H1 (cell line): ENCODE data around the gene PSMB5. TPM values are rescaled to one million over a fixed set of nuclear protein-coding genes. Genes with fewer than 3 reads are reported as not detected.

ENCODE experiments used
- CTCF ChIA-PET: fragments of 300-600 bp; sonication (Branson Sonifier 250); formaldehyde crosslinking; loops from one replicate; lab custom pipeline; 2021; ENCODE audit not compliant: partially characterized antibody; lab: Charles Lee
- POLR2A ChIA-PET: fragments of 300-600 bp; sonication (Branson Sonifier 250); formaldehyde crosslinking; loops from one replicate; lab custom pipeline; 2021; ENCODE audit warnings: inconsistent platforms; ENCODE audit not compliant: partially characterized antibody; lab: Charles Lee
- DNase-seq, 2 experiments: peaks; one replicate each; pipeline versions ENCODE4 v3.0.0 to v3.0.0-alpha.2; 2010 to 2022; ENCODE audit warnings: low spot score in 2 of 2, low read depth in 1 of 2, mixed read lengths in 1 of 2
- FAIRE-seq: peaks from 2 replicates; lab custom pipeline; 2011; peaks lifted over from hg19 to GRCh38; lab: Jason Lieb, UNC
- H2AFZ ChIP-seq: 2 replicates; pipeline ENCODE4 v1.8.1; 2012; ENCODE audit warnings: low read length, inconsistent platforms
- H2AK5ac ChIP-seq: 2 replicates; pipeline ENCODE4 v1.6.1; 2013; ENCODE audit warnings: low read depth, low read length
- H2BK120ac ChIP-seq: replicated peaks from 2 replicates; pipeline ENCODE3; 2013; ENCODE audit warnings: low read depth, low read length, inconsistent platforms
- H2BK12ac ChIP-seq: 2 replicates; pipeline ENCODE4 v1.6.1; 2013; ENCODE audit warnings: low read depth, low read length
- H2BK15ac ChIP-seq: 2 replicates; pipeline ENCODE4 v1.6.1; 2013; ENCODE audit warnings: low read length
- H2BK20ac ChIP-seq: 2 replicates; pipeline ENCODE4 v1.6.1; 2013; ENCODE audit warnings: low read length
- H2BK5ac ChIP-seq: 2 replicates; pipeline ENCODE4 v1.6.1; 2013; ENCODE audit warnings: low read depth, low read length
- H3K14ac ChIP-seq: 2 replicates; pipeline ENCODE4 v1.6.1; 2013; ENCODE audit warnings: inconsistent platforms; ENCODE audit not compliant: insufficient read length
- H3K18ac ChIP-seq: 2 replicates; pipeline ENCODE4 v1.6.1; 2013; ENCODE audit warnings: low read length; ENCODE audit errors: extremely low read depth
- H3K23ac ChIP-seq: 2 replicates; pipeline ENCODE4 v1.6.1; 2013; ENCODE audit warnings: inconsistent platforms; ENCODE audit not compliant: insufficient read length
- H3K23me2 ChIP-seq: 2 replicates; pipeline ENCODE4 v1.6.1; 2013; ENCODE audit warnings: low read depth, low read length
- H3K27ac ChIP-seq: 2 replicates; pipeline ENCODE4 v1.6.1; 2011; ENCODE audit warnings: low read depth, low read length, inconsistent platforms
- H3K27me3 ChIP-seq, 4 experiments: replicated peaks in 1 of 4; 1 replicate in 1 of 4; 2 replicates in 3 of 4; pipeline versions ENCODE4 v1.6.1 to v1.8.1; 2011 to 2013; ENCODE audit warnings: low read length in 3 of 4, mild to moderate bottlenecking in 3 of 4, inconsistent platforms in 2 of 4, mixed read lengths in 2 of 4, moderate library complexity in 1 of 4; ENCODE audit not compliant: control insufficient read depth in 3 of 4, insufficient read depth in 3 of 4; ENCODE audit errors: extremely low read depth in 1 of 4
- H3K36me3 ChIP-seq, 4 experiments: 2 replicates each; pipeline versions ENCODE4 v1.6.1 to v1.8.1; 2011 to 2013; ENCODE audit warnings: mild to moderate bottlenecking in 4 of 4, low read length in 3 of 4, moderate library complexity in 2 of 4, control low read depth in 1 of 4, inconsistent platforms in 1 of 4; ENCODE audit not compliant: insufficient read depth in 4 of 4, control insufficient read depth in 2 of 4
- H3K4ac ChIP-seq: replicated peaks from 2 replicates; pipeline ENCODE3; 2013; ENCODE audit warnings: low read length, low read depth, mixed read lengths, inconsistent platforms; ENCODE audit not compliant: insufficient read length
- H3K4me1 ChIP-seq, 4 experiments: replicated peaks in 1 of 4; 1 replicate in 1 of 4; 2 replicates in 3 of 4; pipeline versions ENCODE4 v1.6.1 to v1.8.1; 2011 to 2013; ENCODE audit warnings: low read length in 3 of 4, inconsistent platforms in 2 of 4, mixed read lengths in 1 of 4; ENCODE audit not compliant: insufficient read depth in 4 of 4, control insufficient read depth in 3 of 4
- H3K4me2 ChIP-seq, 2 experiments: 2 replicates each; pipeline versions ENCODE4 v1.6.1 to v1.8.1; 2011 to 2013; ENCODE audit warnings: low read depth in 2 of 2, low read length in 2 of 2, control low read depth in 1 of 2, inconsistent platforms in 1 of 2, mild to moderate bottlenecking in 1 of 2; ENCODE audit not compliant: insufficient read depth in 1 of 2
- H3K4me3 ChIP-seq, 4 experiments: fragments of 200-600, 300-600 bp in 1 of 4; sonication (generic), shearing (Covaris generic), sonication (Bioruptor Twin) in 1 of 4; 2 replicates each; pipeline versions ENCODE4 v1.5.1 to v1.8.1; 2011 to 2016; ENCODE audit warnings: low read length in 4 of 4, low read depth in 3 of 4, control low read depth in 2 of 4, inconsistent platforms in 2 of 4, mild to moderate bottlenecking in 2 of 4, mixed read lengths in 1 of 4, moderate library complexity in 1 of 4; ENCODE audit not compliant: insufficient read depth in 2 of 4; ENCODE audit errors: extremely low read depth in 1 of 4
- H3K56ac ChIP-seq: replicated peaks from 2 replicates; pipeline ENCODE3; 2013; ENCODE audit warnings: low read depth, mild to moderate bottlenecking, mixed read lengths, low read length, inconsistent platforms; ENCODE audit not compliant: insufficient read length
- H3K79me1 ChIP-seq: 2 replicates; pipeline ENCODE4 v1.6.1; 2013; ENCODE audit warnings: low read depth, low read length, control low read depth
- H3K79me2 ChIP-seq, 2 experiments: 2 replicates each; pipeline versions ENCODE4 v1.6.1 to v1.8.1; 2012 to 2013; ENCODE audit warnings: low read length in 2 of 2, mild to moderate bottlenecking in 2 of 2, inconsistent platforms in 1 of 2; ENCODE audit not compliant: insufficient read depth in 2 of 2, control insufficient read depth in 1 of 2
- H3K9ac ChIP-seq, 4 experiments: replicated peaks in 1 of 4; 1 replicate in 1 of 4; 2 replicates in 3 of 4; pipeline versions ENCODE4 v1.6.1 to v1.8.1; 2011 to 2013; ENCODE audit warnings: low read depth in 3 of 4, low read length in 3 of 4, control low read depth in 2 of 4, mild to moderate bottlenecking in 2 of 4, moderate library complexity in 2 of 4, inconsistent platforms in 1 of 4; ENCODE audit errors: extremely low read depth in 1 of 4
- H3K9me3 ChIP-seq, 2 experiments: 2 replicates each; pipeline versions ENCODE4 v1.6.1 to v1.8.1; 2012 to 2013; ENCODE audit warnings: mild to moderate bottlenecking in 2 of 2, moderate library complexity in 2 of 2, control low read depth in 1 of 2, inconsistent platforms in 1 of 2, low read depth in 1 of 2, low read length in 1 of 2, mixed read lengths in 1 of 2; ENCODE audit not compliant: insufficient read depth in 2 of 2
- H4K20me1 ChIP-seq, 2 experiments: replicated peaks in 1 of 2; 2 replicates each; pipeline versions ENCODE3 to v1.8.1; 2011 to 2013; ENCODE audit warnings: inconsistent platforms in 2 of 2, low read length in 2 of 2, mild to moderate bottlenecking in 1 of 2; ENCODE audit not compliant: insufficient read depth in 2 of 2, control insufficient read depth in 1 of 2
- H4K5ac ChIP-seq: 2 replicates; pipeline ENCODE4 v1.6.1; 2013; ENCODE audit warnings: low read length, low read depth, mixed read lengths, inconsistent platforms; ENCODE audit not compliant: insufficient read length
- H4K8ac ChIP-seq: 2 replicates; pipeline ENCODE4 v1.8.0; 2013; ENCODE audit warnings: mild to moderate bottlenecking, moderate library complexity, low read length, inconsistent platforms; ENCODE audit not compliant: insufficient read depth; ENCODE audit errors: extremely low read depth
- H4K91ac ChIP-seq: replicated peaks from 2 replicates; pipeline ENCODE3; 2013; ENCODE audit warnings: low read length, mixed read lengths, inconsistent platforms; ENCODE audit not compliant: insufficient read length
- ATF3 ChIP-seq: IDR thresholded peaks from 2 replicates; pipeline ENCODE4 v1.6.1; 2011; ENCODE audit warnings: low read depth, mild to moderate bottlenecking, low read length; ENCODE audit not compliant: insufficient read depth
- BCL11A ChIP-seq, 2 experiments: IDR thresholded peaks; one replicate each; pipeline ENCODE4 v1.6.1; 2011; ENCODE audit warnings: low read depth in 2 of 2, low read length in 2 of 2, mild to moderate bottlenecking in 2 of 2
- BRCA1 ChIP-seq: IDR thresholded peaks from 2 replicates; pipeline ENCODE4 v1.6.1; 2012; ENCODE audit warnings: low read depth, low read length, improper control_type of control experiment
- E2F6 ChIP-seq: IDR thresholded peaks from 2 replicates; pipeline ENCODE4 v1.6.1; 2012; ENCODE audit warnings: inconsistent platforms
- EGR1 ChIP-seq: IDR thresholded peaks from 2 replicates; pipeline ENCODE4 v1.6.1; 2011; ENCODE audit warnings: low read depth, low read length, borderline replicate concordance
- FOSL1 ChIP-seq: IDR thresholded peaks from 2 replicates; pipeline ENCODE4 v1.6.1; 2011; ENCODE audit warnings: mild to moderate bottlenecking, low read depth, low read length, moderate library complexity; ENCODE audit not compliant: insufficient read depth
- KDM5A ChIP-seq: fragments of 200-600 bp; IDR thresholded peaks from 2 replicates; pipeline ENCODE4 v1.7.1; 2012; ENCODE audit warnings: mild to moderate bottlenecking, low read length, inconsistent platforms, mixed read lengths
- NANOG ChIP-seq: IDR thresholded peaks from 2 replicates; pipeline ENCODE4 v1.6.1; 2011; ENCODE audit warnings: low read length, low read depth, mild to moderate bottlenecking, inconsistent platforms; ENCODE audit not compliant: insufficient read depth, poor library complexity, severe bottlenecking
- RBBP5 ChIP-seq: IDR thresholded peaks from 2 replicates; pipeline ENCODE4 v1.7.1; 2012; ENCODE audit warnings: low read depth, mild to moderate bottlenecking, inconsistent platforms, low read length, moderate library complexity, borderline replicate concordance
- TAF1 ChIP-seq: IDR thresholded peaks from 2 replicates; pipeline ENCODE4 v1.6.1; 2011; ENCODE audit warnings: mild to moderate bottlenecking, low read depth, low read length
- TAF7 ChIP-seq: optimal IDR thresholded peaks from 2 replicates; pipeline ENCODE3; 2011; ENCODE audit warnings: low read depth, mild to moderate bottlenecking, inconsistent platforms, low read length, moderate library complexity, borderline replicate concordance
- TBP ChIP-seq: IDR thresholded peaks from 2 replicates; pipeline ENCODE4 v1.6.1; 2011; ENCODE audit warnings: low read depth, low read length, improper control_type of control experiment
- TCF12 ChIP-seq: IDR thresholded peaks from 2 replicates; pipeline ENCODE4 v1.6.1; 2011; ENCODE audit warnings: low read depth, mild to moderate bottlenecking, low read length
- ZNF274 ChIP-seq: IDR thresholded peaks from 2 replicates; pipeline ENCODE4 v1.7.0; 2012; ENCODE audit warnings: low read length, borderline replicate concordance; ENCODE audit errors: extremely low read depth
- polyA plus RNA-seq, 7 experiments: library from polyadenylated mRNA; depleted of rRNA in 3 of 7; stranded (reverse) in 5 of 7; unstranded in 2 of 7; fragments of >200 nt in 5 of 7; fragments of 200-250 nt in 2 of 7; gene quantifications; 1 replicate in 5 of 7; 2 replicates in 1 of 7; 4 replicates in 1 of 7; pipeline versions ENCODE4 v1.2.1 to v1.2.3, GENCODE V29; 2011 to 2013; ENCODE audit warnings: missing spikeins in 2 of 7, mixed read lengths in 2 of 7
- total RNA-seq: library from RNA; stranded (reverse); fragmentation: NEBNext Ultra II Directional; extraction: Animal tissue kit (Norgen Biotek cat#: 25700); gene quantifications from 2 replicates; pipeline ENCODE4 v1.2.1, GENCODE V29; 2021

Gene PSMB5
- total and polyA plus RNA-seq, 2 of the 8 experiments (the other 6 are each of a cell fraction or from before 2014, with no cell fraction given): 254 to 510 TPM

- no peak overlapping the region for H3K56ac ChIP-seq
- no peak for FAIRE-seq
- CTCF ChIA-PET: interaction anchor here (0.6 to 23.0 kb wide), 16 partner anchors 9 to 109 kb away, joined by 3 to 785 read pairs (median 9); partner anchors contain the start of genes AJUBA, CDH24, PSMB11 and PSMB5
- no peak for TF ChIP-seq BCL11A (IDR thresholded peaks at IDR 0.05; ENCODE audit: low read depth in 2 of 2, low read length in 2 of 2)
- no peak for TF ChIP-seq TAF1
- TF ChIP-seq E2F6: no peak
- TF ChIP-seq KDM5A: no peak
- no peak for TF ChIP-seq TCF12
- no peak for TF ChIP-seq ATF3
- TF ChIP-seq ZNF274: no peak
- TF ChIP-seq EGR1: no peak
- TF ChIP-seq BRCA1: no peak
- TF ChIP-seq TBP: no peak
- no peak for TF ChIP-seq FOSL1
- TF ChIP-seq TAF7: no peak
- TF ChIP-seq NANOG: no peak
- no peak for TF ChIP-seq RBBP5
Observed at GRCh38 chr14:22993517-22993916, 41.2 kb downstream of the PSMB5 start.

More at GRCh38 chr14:22993517-22993916, 41.2 kb downstream of the PSMB5 start:
- H3K14ac ChIP-seq: no peak overlapping the region
- no peak overlapping the region for H2BK20ac ChIP-seq
- no peak overlapping the region for H2BK15ac ChIP-seq
- no peak overlapping the region for H3K9ac ChIP-seq
- no peaks in the 10 kb centered on the region; the same call in 1 of the 2 replicates for H3K79me1 ChIP-seq
- no peak overlapping the region for H3K23ac ChIP-seq
- H3K79me2 ChIP-seq: no peaks in the 10 kb centered on the region
- no peak overlapping the region for H2BK12ac ChIP-seq
- H2AFZ ChIP-seq: no peak overlapping the region
- no peaks in the 10 kb centered on the region; the same call in 1 of the 2 replicates for H3K23me2 ChIP-seq
- DNase-seq: no peak
- H3K27me3 ChIP-seq: no peaks in the 10 kb centered on the region
- H3K4me2 ChIP-seq: no peak overlapping the region
- no peak overlapping the region for H4K5ac ChIP-seq
- H3K18ac ChIP-seq: no peak overlapping the region
- H4K8ac ChIP-seq: no peak overlapping the region
- peaks cover 0 to 5% (median 2%) of the 10 kb centered on the region in 4 experiments; a peak in 2 of 7 replicates for H3K4me1 ChIP-seq
- no peak overlapping the region for H2AK5ac ChIP-seq
- no peak overlapping the region for H3K27ac ChIP-seq
- H4K20me1 ChIP-seq: no peaks in the 10 kb centered on the region
- H2BK5ac ChIP-seq: no peak overlapping the region
- no peak overlapping the region for H3K4me3 ChIP-seq
- no peak overlapping the region for H3K4ac ChIP-seq
- POLR2A ChIA-PET: interaction anchor here (1.3 to 12.2 kb wide), 7 partner anchors 11 to 78 kb away, joined by 3 to 133 read pairs (median 4); partner anchors contain the start of gene AJUBA
- no peaks in the 10 kb centered on the region for H3K36me3 ChIP-seq
- H4K91ac ChIP-seq: no peak overlapping the region
- H3K9me3 ChIP-seq: no peaks in the 10 kb centered on the region
- H2BK120ac ChIP-seq: no peak overlapping the region
